Fibroblast of skin of scalp (primary cell): ENCODE results near the gene POTEF. TPM values are rescaled to one million over a fixed set of nuclear protein-coding genes. Genes with fewer than 3 reads are reported as not detected.
A peak's percentile ranks its signal among the peaks of the same experiment; 100 is the strongest.
"Not testable (repeated sequence)": the region's sequence is repeated elsewhere in the genome, so short reads cannot be mapped to it uniquely, and the experiment has no call there.

Source experiments
- DNase-seq: peaks from one replicate; pipeline ENCODE4 v3.0.0-alpha.2; 2013
- polyA plus RNA-seq, 2 experiments: library from polyadenylated mRNA; unstranded; fragments of 120-200 nt; gene quantifications; one replicate each; pipeline ENCODE4 v1.2.1, GENCODE V29; 2013; ENCODE audit not compliant: insufficient read length in 2 of 2

POTEF gene
- 0.23 TPM for polyA plus RNA-seq (2013, experiment 1 of 2; ENCODE audit: insufficient read length)
- polyA plus RNA-seq (2013, experiment 2 of 2; ENCODE audit: insufficient read length): 0.78 TPM

DNA sequence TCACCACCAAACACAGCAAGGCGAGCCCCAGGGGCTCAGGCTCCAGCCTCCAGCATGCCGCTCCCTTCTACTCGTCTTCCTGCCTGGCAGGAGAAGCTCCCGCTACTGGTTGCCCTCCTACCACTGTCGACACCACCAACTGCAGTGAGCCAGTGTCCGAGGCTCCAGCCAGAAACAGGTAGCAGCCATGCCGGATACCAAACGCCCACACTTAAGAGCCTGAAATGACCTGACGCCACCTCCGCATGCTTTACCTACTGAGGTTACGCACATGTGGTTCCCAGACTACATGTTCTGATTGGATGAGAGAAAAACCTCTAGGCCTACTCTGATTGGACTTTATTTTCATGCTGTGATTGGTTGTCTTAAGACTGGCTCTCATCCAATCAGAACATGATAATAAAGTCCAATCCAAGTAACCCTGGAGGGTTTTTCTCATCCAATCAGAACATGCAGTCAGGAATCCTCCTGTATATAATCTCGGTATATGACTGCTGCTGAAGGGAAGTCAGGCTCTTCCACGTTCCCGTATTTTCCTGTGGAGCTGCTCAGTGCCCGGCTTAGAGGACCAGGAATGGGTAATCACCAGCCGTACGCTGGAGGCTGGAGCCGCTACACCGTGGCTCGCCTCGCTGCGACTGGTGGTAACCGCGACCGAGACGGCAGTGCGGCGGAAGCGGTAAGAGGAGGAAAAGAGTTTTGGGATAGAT is at the start of gene POTEF:
TSS of gene POTEF (minus strand) at position 103 of the 710 bp plus-strand sequence. CDS start 8,707 bp downstream, outside the sequence.
- DNase-seq: not testable (repeated sequence)

DNA sequence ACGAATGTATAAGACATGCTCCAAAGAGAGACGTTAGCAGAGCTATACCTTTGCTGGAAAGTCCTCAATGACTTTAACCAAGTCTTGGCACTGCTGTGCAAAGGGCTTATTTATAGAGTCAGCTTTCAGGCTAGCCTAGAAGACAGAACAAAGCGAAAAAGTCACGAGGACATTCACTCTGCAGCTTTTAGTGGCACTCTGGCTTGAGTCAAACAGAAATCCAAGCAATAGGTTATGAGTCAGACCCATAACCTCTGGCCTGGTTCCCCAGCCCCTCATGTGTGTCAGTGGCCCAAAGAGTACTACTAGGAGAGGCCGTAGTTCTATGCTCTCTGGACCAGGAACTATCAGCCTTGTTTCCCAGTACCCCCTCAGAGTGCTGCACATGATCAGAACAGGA is 45.8 kb upstream of the POTEF start:
- not testable (repeated sequence) for DNase-seq

DNA sequence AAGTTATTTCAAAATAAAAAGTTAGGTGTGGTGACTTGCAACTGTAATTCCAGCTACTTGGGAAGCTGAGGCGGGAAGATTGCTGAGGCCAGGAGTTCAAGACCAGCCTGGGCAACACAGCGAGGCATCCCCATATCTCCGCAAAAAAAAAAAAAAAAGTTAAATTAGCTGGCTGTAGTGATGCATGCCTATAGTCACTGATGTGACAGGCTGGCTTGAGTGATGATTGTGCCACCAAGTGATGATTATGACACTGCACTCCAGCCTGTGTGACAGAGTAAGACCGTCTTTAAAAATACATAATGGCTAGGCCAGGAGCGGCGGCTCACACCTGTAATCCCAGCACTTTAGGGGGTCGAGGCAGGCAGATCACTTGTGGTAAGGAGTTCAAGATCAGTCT is 40.9 kb upstream of the POTEF start:
- DNase-seq: no peak

DNA sequence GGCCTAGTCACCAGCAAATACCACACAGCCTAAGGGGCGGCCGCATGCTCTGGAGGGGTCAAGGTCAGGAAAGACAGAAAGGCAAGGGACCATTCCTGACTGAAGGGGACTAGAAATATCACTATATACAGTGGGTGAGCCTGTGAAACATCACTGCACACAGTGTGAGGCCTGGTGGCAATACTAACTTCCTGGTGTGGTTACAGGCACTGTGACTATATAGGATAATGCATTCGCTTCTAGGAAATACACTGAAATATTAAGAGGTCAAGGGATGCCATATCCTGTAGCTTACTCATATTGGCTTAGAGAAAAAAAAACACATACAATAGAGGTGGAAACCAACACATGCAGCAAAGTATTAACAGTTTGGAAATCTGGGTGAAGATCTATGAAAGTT is 40.1 kb upstream of the POTEF start:
- not testable (repeated sequence) for DNase-seq

DNA sequence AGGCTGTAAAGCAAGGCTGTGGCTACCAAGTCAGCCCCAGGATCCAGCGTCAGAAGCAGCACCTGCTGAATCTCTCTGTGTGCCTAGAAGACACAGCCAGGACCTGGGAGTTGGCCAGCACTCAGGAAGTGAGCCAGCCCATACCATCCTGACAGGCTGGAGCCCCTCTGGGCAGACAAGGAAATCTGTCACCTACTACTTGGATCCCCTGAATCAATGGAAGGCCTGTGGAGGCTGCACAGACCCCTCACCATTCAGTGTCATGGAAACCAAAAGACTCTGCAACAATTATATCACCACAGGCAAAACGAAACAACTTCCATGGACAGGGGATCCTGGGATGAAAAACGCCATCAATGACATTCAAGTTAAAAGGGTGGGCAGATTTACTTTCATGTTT is 37.6 kb upstream of the POTEF start:
- DNase-seq: not testable (repeated sequence)

DNA sequence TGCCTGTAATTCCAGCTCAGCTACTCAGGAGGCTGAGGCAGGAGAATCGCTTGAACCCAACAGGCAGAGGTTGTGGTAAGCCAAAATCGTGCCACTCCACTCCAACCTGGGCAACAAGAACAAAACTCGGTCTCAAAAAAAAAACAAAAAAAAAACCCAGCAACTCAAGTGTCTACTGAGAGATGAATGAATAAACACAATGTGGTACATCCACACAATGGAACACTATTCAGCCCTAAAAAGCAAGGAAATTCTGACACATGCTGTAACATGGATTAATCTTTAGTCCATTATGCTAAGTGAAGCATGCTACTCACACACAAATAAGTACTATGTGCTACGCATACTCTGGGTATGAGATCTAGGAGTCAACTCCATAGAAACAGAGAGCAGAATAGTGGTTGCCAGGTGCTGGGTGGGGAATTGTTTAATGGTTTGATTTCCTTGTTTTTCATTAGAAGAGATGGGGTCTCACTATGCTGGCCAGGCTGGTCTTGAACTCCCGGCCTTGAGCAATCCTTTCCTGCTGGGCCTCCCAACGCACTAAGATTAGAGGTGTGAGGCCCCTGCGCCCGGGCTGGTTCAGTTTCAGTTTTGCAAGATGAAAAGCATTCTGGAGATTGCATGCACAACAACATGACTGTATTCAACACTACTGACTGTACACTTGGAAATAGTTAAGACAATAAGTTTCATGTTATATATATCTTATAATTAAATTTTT is 36.4 kb upstream of the POTEF start:
- no peak for DNase-seq

DNA sequence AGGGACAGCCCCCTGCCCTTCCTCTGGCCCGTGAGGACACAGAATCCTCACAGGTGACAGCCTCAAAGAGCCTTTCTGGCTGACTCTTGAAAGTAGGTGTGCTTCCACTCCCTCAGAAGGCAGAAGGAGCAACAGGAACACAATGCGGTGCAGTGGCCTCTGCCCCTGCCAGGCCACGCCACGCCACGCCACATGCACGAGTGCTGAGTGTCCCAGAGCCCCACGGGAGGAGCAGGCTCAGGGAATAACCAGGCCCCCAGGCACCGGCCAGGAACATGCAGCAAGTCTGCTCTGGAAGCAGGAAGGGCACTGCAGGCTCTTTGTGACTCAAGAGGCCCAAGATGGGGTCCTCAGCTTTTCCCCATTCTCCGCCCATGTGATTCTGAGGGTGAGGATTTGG is 33.9 kb upstream of the POTEF start:
- no peak for DNase-seq

DNA sequence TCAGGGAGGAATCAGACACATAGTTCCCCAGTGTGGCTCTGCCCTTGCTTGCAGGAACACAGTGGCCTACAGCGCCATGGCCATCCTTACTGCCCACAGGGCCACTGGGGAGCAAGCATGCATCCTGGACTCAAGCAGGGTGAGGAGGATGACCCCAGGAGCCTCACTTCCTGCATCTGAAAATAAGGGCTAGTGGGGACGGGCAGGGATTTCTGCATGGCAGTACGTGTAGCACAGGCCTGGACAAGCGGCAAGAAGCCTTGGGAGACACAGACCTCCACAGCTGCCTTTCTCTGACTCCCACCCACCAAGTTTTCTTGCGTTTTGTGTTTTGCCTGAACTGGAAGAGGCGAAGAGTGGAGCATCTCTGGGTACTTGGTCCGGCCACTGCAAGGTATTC is 33.5 kb upstream of the POTEF start:
- not testable (repeated sequence) for DNase-seq

DNA sequence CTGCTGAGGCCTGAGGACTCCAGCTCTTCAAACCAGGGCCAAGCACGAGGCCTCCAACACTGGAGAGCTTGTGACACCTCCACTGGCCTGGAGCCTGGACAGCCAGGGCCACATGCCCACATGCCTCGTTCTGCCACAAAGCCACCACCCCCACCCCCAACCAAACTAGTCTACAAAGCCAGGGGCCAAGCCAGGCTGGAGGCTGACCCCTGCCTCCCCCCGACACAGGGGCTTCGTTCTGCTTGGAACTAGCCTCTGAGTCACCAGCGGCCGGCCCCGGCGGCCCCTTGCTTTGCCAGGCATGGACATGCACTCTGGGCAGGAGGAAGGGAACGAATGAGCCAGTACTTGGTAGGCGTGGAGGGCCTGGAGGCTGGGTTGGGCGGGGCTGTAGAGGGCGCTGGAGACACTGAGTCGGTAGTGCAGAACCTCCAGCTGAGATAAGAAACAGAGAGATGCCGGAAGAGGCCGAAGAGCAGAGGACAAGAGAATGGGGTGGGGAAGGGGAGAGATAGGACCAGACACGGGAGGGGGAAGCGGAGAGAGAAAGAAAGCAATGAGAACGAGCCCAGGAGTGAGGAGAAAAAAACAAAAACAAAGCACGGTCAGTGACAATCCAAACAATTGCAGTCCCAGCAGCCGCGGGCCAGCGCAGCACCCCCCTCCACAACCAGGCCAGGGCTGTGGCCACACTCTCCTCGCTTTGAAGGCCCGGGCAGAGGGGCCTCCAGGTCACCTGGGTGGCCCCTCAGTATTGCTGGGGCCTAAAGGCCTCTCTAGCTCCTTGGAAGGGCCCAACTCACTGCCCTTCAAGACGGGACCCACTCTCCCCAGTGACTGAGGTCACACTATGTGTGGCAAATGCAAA is 32.0 kb upstream of the POTEF start:
- not testable (repeated sequence) for DNase-seq

DNA sequence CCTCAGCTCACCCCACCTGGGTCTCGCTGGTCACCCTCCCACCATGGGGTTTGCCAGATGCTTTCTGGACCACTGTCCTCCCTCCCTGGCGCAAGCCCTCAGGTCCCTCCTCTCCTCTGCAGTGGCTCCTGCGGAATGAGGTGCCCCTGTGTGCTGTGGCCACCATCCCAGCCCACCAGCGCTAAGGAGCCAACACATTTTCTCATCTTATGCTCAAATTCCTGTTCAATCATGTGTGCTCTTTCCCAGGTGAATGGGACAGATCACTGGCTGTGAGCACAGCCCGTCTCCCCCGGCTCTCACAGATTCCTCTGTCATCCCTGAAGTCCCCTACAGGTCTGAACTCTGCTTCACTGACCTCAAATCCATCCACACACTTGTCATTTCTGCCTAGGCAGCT is 31.1 kb upstream of the POTEF start:
- DNase-seq: no peak

DNA sequence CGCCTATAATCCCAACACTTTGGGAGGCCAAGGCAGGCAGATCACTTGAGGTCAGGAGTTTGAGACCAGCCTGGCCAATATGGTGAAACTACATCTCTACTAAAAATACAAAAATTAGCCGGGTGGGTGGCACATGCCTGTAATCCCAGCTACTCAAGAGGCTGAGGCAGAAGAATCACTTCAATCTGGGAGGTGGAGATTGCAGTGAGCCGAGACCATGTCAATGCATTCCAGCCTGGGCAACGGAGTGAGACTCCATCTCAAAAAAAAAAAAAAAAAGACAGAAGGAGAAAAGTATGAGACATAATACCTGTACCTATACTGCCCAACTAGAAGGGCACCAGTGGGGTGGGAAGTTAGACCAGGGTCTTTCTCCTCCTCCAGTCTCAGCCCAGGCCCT is 30.4 kb upstream of the POTEF start:
- DNase-seq: not testable (repeated sequence)

DNA sequence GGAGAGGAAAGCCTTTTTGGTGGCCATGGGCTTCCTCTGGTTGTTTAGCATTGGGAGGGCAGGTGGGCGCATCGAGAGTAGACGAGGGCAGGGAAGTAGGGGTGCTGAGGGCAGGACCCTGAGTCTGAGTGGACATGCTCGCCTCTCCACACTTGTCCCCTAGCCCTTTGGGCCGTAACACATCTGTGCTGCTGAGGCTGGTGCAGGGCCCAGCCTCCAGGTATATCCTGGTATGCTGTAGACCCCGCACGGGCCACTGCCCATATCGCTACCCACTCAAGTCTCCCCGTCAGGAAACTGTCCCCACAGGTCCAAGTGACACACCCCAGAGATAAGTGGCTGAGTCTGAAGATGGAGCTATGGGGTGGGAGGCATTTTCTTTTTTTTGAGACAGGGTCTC is 29.6 kb upstream of the POTEF start:
- no peak for DNase-seq

DNA sequence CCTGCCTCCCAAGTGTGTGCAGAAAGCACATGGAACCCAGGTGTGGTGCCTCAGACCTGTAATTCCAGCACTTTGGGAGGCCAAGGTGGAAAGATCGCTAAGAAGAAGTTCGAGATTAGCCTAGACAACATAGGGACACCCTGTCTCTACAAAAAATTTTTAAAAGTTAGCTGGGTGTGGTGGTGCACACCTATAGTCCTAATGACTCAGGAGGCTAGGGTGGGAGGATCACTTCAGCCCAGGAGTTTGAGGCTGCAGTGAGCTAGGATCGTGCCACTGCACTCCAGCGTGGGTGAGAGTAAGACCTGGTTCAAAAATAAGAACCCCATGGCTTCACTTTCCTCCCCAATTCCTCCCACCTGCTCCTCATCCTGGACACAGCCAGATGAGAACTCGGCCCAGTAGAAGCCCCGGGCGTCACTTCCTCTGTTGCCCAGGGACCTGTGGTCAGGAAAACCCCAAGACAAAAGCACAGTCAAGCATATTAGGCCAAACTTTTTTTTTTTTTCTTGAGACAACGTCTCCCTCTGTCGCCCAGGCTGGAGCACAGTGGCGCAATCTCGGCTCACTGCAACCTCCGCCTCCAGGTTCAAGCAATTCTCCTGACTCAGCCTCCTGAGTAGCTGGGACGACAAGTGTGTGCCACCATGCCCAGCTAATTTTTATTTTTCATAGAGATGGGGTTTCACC is 28.9 kb upstream of the POTEF start:
- DNase-seq: not testable (repeated sequence)

DNA sequence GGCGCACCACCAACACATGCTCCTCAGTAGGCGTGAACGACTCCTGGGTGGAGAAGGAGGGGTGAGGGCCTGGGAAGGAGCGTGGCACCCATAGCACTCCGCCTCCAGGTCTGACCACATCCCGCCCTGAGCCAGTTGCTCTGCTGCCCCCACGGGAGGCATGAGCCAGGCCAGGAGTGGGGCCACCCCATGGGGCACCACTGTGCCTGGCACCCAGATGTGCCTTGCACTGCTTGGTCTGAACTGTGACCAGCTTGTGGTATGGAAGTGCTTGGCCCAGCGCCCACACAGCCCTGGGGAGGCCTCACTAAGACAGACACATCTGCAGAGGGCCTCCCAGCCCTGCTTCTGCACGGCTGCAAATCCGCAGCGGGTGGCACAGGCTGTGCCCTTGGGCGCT is 28.3 kb upstream of the POTEF start:
- DNase-seq: not testable (repeated sequence)

DNA sequence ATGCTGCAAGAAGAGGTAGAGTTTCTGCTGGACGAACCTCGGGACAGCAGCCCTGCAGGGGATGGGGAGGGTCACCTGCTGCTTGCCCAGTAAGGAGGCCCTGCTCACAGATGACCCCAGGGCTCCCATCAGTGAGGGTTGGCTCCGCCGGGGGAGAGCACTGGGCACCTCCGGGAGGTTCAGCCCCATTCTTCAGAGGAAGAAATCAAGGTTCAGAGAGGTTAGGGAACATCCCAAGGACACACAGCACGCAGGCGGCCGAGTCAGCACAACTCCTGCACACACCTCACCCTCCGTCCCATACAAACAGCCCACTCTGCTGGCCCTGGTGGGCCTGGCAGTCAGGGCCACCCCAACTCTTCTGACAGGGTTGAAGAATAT is 27.6 kb upstream of the POTEF start:
- no peak for DNase-seq

DNA sequence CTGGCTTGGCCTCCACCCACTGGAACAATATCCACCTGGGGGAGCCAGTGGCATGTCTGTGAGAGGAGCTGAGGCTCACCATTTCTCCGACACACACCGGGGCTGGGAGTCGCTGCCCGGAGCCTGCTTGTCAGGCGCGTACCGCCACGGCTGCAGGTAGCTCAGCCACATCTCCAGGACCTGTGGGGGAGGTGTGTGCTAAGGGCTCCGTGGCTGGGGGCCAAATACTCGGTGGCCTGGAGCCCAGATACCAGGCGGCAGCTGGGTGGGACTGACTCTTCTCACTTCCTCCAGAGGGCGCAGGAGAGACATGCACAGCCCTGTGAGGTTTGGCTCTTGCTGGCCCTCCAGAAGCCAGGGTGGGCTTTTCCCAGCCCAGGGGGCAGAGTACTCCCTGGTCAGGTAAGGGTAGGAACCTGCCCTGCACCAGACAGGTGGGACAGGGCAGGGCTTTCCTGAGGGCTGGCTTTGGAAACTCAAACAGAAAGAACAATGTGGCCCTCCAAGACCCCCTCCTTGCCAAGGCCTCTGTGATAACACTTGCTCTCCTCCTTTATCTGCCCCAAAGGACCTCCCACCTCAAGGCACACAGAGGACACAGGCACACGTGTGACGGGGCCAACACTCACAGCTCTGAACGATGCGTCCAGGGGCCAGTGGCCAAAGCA is 27.1 kb upstream of the POTEF start:
- peak; percentile 53 for DNase-seq

DNA sequence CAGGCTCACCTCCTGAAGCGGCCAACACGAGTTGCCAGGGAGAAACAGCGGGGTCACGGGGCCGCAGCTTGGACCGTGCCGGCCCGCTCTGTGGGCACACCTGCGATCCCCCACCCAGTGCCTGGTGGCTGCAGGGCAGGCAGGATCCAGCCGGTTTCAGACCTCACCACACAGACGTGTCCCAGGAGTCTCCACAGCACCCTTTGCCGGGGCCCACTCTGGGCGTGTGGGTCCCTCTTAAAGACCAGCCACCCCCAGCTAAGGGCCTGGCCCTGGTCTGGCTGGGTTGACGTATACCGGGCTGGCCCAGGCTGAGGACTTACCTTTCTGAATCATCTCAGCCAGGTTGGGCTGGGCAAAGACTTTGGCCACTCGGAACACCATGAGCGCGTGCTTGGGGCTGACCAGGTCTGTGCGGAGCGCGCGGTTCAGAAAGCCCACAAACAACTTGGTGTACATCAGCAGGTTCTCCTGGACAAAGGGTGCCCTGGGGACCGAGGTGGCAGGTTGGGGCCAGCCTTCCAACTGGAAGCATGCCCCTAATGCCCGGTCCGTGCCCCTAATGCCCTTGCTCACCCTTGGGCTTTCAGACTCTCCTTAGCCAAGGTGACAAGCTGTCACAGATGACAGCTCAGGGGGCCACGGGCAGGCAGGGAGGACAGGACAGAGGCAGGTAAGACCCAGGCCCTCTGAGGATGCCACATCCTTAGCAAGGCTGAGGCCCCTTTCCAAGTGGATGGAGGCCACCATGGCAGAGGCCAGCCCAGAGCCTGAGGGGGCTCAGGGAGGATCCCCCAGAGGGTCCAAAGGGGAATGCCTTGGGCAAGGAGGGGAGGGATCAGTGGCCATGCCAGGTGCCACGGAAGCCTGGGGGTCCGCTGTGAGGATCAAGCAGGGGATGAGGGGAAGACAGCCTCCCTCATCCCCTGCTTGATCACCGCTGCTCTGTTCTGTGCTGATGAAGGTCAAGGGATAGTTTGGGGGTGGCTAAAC is 26.0 kb upstream of the POTEF start:
- DNase-seq: no peak

DNA sequence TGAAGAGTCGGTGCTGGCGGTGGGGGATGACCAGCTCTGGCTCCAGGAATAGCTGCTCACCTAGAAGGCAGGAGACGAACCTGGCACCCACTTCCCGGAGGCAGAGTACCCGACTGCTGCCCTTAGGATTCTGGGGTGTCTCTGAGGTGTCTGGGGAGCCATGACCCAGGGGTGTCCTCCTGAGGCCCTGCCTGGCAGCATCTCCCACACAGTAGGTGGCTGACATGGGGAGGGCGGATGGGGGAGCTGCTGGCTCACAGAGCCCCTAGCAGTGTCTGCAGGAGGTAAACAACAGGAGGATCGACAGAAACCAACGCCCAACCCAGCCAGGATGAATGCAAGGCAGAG is 25.4 kb upstream of the POTEF start:
- not testable (repeated sequence) for DNase-seq

DNA sequence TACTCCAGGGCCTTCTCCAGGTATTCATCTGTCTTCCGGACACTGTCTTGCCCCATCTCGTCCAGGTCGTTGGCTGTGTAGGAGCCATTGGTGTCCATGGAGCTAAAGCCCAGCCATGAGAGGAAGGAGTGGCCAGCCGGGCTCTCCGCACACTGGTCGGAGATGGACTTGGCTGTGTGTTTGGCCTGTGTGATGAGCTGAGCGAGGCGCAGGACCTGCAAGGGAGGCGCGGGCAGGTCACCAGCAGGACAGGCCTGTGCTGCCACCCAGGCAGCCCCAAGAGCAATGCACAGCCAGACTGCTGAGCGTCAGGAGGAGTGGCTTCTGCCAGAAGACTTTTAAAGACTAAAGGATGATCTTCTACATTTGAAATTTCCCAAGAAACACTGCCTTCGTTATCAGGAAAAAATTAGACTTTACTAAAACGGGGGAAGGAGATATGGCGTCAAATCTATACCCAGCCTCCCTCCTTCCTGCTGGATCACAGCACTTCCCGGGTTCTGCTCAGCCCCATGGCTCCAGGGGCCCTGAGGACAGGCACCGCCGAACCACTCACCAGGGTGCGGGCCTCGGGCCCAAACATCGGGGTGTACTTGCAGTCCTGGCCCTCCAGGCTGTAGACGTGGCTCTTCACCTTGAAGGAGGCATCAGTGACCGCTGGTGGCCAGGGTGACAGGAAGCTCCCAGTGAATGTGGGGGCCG is 24.9 kb upstream of the POTEF start:
- not testable (repeated sequence) for DNase-seq
